Measurements from ENCODE around the gene NSRP1. TPM values are rescaled to one million over a fixed set of nuclear protein-coding genes. Genes with fewer than 3 reads are reported as not detected.
A peak's percentile ranks its signal among the peaks of the same experiment; 100 is the strongest.

The NSRP1 gene
- total and polyA plus RNA-seq, 2 of the 8 experiments (the other 6 are each of a cell fraction or from before 2014, with no cell fraction given): 6.1 to 22.4 TPM

- no peak for TF ChIP-seq BCL11A (IDR thresholded peaks at IDR 0.05; ENCODE audit: low read depth in 2 of 2, low read length in 2 of 2)
- 0 out of 2 replicates have a peak, but pooled peaks have one; percentile 54 for TF ChIP-seq ATF2 (IDR thresholded peaks at IDR 0.05; ENCODE audit: low read length)
- peak; percentile 80 to 88 (median 81) for TF ChIP-seq CTCF (IDR thresholded peaks at IDR 0.05; ENCODE audit: control extremely low read depth in 1 of 3, insufficient read depth in 1 of 3, low read depth in 1 of 3, low read length in 3 of 3)
- TF ChIP-seq TEAD4 (IDR thresholded peaks at IDR 0.05; ENCODE audit: low read depth, low read length): no peak
- no peak for TF ChIP-seq TCF12 (IDR thresholded peaks at IDR 0.05; ENCODE audit: low read depth, low read length)
- TF ChIP-seq SUZ12 (IDR thresholded peaks at IDR 0.05; ENCODE audit: low read length): no peak
These were observed 11.9 kb upstream of the NSRP1 start (continued) for GRCh38 chr17:30104575-30105339.
